RWPE2 (cell line): ENCODE results near the gene CCDC192.

Experiments used
- ATAC-seq: fragments of 200-7000 bp; cut with Tn5 transposase; 3 replicates; pipeline ENCODE4 v1.9.1; 2021; ENCODE audit warnings: low read depth
- DNase-seq: peaks from one replicate; pipeline ENCODE4 v3.0.0-alpha.2; 2020; ENCODE audit warnings: low spot score
- H3K27ac ChIP-seq: fragments of 450-650 bp; 2 replicates; pipeline ENCODE4 v1.5.1; 2017; ENCODE audit warnings: mild to moderate bottlenecking; ENCODE audit not compliant: poor library complexity, severe bottlenecking
- H3K27me3 ChIP-seq: fragments of 250-450 bp; sonication (Bioruptor Pico); 2 replicates; pipeline ENCODE4 v1.5.1; 2021; ENCODE audit warnings: mild to moderate bottlenecking, moderate library complexity; ENCODE audit not compliant: insufficient read depth, poor library complexity, severe bottlenecking
- H3K36me3 ChIP-seq: fragments of 250-450 bp; sonication (Bioruptor Pico); 2 replicates; pipeline ENCODE4 v1.5.1; 2020; ENCODE audit warnings: low read depth, mild to moderate bottlenecking, moderate library complexity
- H3K4me1 ChIP-seq: fragments of 250-450 bp; sonication (Bioruptor Pico); 2 replicates; pipeline ENCODE4 v1.5.1; 2021; ENCODE audit warnings: mild to moderate bottlenecking, moderate library complexity; ENCODE audit not compliant: insufficient read depth, poor library complexity, severe bottlenecking
- H3K4me3 ChIP-seq: fragments of 250-450 bp; sonication (Bioruptor Pico); 2 replicates; pipeline ENCODE4 v1.5.1; 2021; ENCODE audit warnings: mild to moderate bottlenecking, moderate library complexity; ENCODE audit not compliant: severe bottlenecking
- H3K9me3 ChIP-seq: fragments of 250-450 bp; sonication (Bioruptor Pico); 2 replicates; pipeline ENCODE4 v1.5.1; 2021; ENCODE audit warnings: mild to moderate bottlenecking, moderate library complexity; ENCODE audit not compliant: severe bottlenecking
- CTCF ChIP-seq: fragments of 450-650 bp; IDR thresholded peaks from one replicate; pipeline ENCODE4 v1.5.1; 2017; ENCODE audit warnings: mild to moderate bottlenecking, moderate library complexity; ENCODE audit not compliant: poor library complexity, severe bottlenecking

Gene CCDC192

GRCh38 chr5:127851964-127852363 is 148.8 kb downstream of the CCDC192 start:
- no peak overlapping the region for H3K4me3 ChIP-seq
- H3K27ac ChIP-seq, result no peak overlapping the region
- no peak for ATAC-seq
- H3K4me1 ChIP-seq, result no peaks in the 10 kb centered on the region
- H3K36me3 ChIP-seq, result no peaks in the 10 kb centered on the region
- H3K9me3 ChIP-seq, result no peaks in the 10 kb centered on the region
- no peaks in the 10 kb centered on the region for H3K27me3 ChIP-seq
- DNase-seq, result no peak
- no peak for TF ChIP-seq CTCF

GRCh38 chr5:127854520-127854919 is 151.3 kb downstream of the CCDC192 start:
- Histone ChIP-seq H3K36me3 (no peaks in the 10 kb centered on the region), H3K9me3 (no peaks in the 10 kb centered on the region), H3K4me3 (no peak overlapping the region), H3K4me1 (no peaks in the 10 kb centered on the region), H3K27me3 (no peaks in the 10 kb centered on the region), H3K27ac (no peak overlapping the region)
- DNase-seq, result no peak
- no peak; the same call in 2 of the 3 replicates for ATAC-seq
- TF ChIP-seq CTCF, result no peak

- Histone ChIP-seq H3K27me3 (no peaks in the 10 kb centered on the region), H3K4me1 (no peaks in the 10 kb centered on the region), H3K36me3 (no peaks in the 10 kb centered on the region), H3K4me3 (no peak overlapping the region), H3K9me3 (no peaks in the 10 kb centered on the region), H3K27ac (no peak overlapping the region)
- ATAC-seq (no peak), DNase-seq (no peak)
- TF ChIP-seq CTCF, result no peak
Observed at GRCh38 chr5:127856292-127856691, 153.1 kb downstream of the CCDC192 start.

- H3K36me3 ChIP-seq, result no peaks in the 10 kb centered on the region
- no peaks in the 10 kb centered on the region for H3K27me3 ChIP-seq
- H3K4me3 ChIP-seq, result no peak overlapping the region
- DNase-seq, result no peak
- no peak overlapping the region for H3K27ac ChIP-seq
- TF ChIP-seq CTCF, result no peak
- no peaks in the 10 kb centered on the region for H3K9me3 ChIP-seq
- no peak for ATAC-seq
- H3K4me1 ChIP-seq, result no peaks in the 10 kb centered on the region
Observed at GRCh38 chr5:127858116-127858784, 155.1 kb downstream of the CCDC192 start.

- Histone ChIP-seq H3K9me3 (no peaks in the 10 kb centered on the region), H3K4me1 (no peaks in the 10 kb centered on the region), H3K27me3 (no peaks in the 10 kb centered on the region), H3K36me3 (no peaks in the 10 kb centered on the region), H3K4me3 (no peak overlapping the region), H3K27ac (no peak overlapping the region)
- no peak for DNase-seq
- ATAC-seq, result no peak
- no peak for TF ChIP-seq CTCF
Observed at GRCh38 chr5:127860291-127860690, 157.1 kb downstream of the CCDC192 start.
